Measurements from ENCODE around the gene ARMC9. TPM values are rescaled to one million over a fixed set of nuclear protein-coding genes. Genes with fewer than 3 reads are reported as not detected.

Gene ARMC9
- total and polyA plus RNA-seq, 2 donors (not counting 3 experiments of a cell fraction or from before 2014, with no cell fraction given): 16.4 to 24.2 TPM

DNA sequence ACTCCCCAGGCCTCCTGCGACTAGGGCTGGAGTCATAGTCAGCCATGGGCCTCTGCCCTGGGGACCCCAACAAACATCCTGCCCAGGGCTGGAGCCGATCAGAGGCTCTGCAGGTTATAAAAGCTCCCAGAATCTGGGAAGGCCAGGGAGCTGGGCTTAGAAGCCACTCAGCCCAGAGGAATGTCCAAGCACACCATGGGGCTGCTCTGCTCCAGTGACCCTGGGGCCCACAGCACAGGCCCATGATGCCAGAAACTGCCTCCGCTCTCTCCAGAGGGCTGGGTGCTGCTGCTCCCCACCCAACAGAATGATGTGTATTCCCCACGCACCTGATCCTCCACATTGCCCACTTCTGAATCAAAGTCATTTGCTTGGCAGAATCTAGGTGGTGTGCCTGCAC, 88.5 kb downstream of the ARMC9 start:
- peaks cover 0 to 7% of the 10 kb centered on the region in 2 experiments for H3K36me3 ChIP-seq (ENCODE audit: control insufficient read depth in 2 of 2, extremely low read depth in 1 of 2, insufficient read depth in 2 of 2, low read length in 2 of 2)
- H3K27ac ChIP-seq (ENCODE audit: insufficient read depth, low read depth, low read length): no peak overlapping the region
- H3K4me3 ChIP-seq (replicated peaks in 1 of 3; ENCODE audit: insufficient read depth in 1 of 3, low read depth in 1 of 3, low read length in 3 of 3): no peak overlapping the region
- TF ChIP-seq GATA2 (IDR thresholded peaks at IDR 0.05; ENCODE audit: insufficient read depth, insufficient read length, low read depth, low read length) (no peak), EZH2 (IDR thresholded peaks at IDR 0.05; ENCODE audit: borderline replicate concordance, low read depth, low read length, severe bottlenecking) (no peak), POLR2AphosphoS5 (IDR thresholded peaks at IDR 0.05; ENCODE audit: insufficient read depth, low read depth, low read length) (no peak), POLR2A (IDR thresholded peaks at IDR 0.05; ENCODE audit: low read depth, low read length) (no peak), JUN (IDR thresholded peaks at IDR 0.05; ENCODE audit: borderline replicate concordance, insufficient read depth, insufficient read length, low read depth) (no peak), MYC (IDR thresholded peaks at IDR 0.05; ENCODE audit: low read depth, low read length) (no peak), FOS (IDR thresholded peaks at IDR 0.05; ENCODE audit: borderline replicate concordance, insufficient read depth, low read length) (no peak)
- TF ChIP-seq, protein P1, sequence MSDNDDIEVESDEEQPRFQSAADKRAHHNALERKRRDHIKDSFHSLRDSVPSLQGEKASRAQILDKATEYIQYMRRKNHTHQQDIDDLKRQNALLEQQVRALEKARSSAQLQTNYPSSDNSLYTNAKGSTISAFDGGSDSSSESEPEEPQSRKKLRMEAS (IDR thresholded peaks at IDR 0.05; ENCODE audit: insufficient read depth, insufficient read length): no peak
- TF ChIP-seq, protein P2, sequence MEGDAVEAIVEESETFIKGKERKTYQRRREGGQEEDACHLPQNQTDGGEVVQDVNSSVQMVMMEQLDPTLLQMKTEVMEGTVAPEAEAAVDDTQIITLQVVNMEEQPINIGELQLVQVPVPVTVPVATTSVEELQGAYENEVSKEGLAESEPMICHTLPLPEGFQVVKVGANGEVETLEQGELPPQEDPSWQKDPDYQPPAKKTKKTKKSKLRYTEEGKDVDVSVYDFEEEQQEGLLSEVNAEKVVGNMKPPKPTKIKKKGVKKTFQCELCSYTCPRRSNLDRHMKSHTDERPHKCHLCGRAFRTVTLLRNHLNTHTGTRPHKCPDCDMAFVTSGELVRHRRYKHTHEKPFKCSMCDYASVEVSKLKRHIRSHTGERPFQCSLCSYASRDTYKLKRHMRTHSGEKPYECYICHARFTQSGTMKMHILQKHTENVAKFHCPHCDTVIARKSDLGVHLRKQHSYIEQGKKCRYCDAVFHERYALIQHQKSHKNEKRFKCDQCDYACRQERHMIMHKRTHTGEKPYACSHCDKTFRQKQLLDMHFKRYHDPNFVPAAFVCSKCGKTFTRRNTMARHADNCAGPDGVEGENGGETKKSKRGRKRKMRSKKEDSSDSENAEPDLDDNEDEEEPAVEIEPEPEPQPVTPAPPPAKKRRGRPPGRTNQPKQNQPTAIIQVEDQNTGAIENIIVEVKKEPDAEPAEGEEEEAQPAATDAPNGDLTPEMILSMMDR (IDR thresholded peaks at IDR 0.05; ENCODE audit: extremely low read depth in 1 of 2, insufficient read depth in 1 of 2, low read depth in 1 of 2, low read length in 2 of 2): no peak
- DNase-seq (ENCODE audit: low read depth, low spot score): no peak
- POLR2A ChIA-PET: no interaction called here
- no TSS peak for BruUV-seq (replicated peaks)
- no peak overlapping the region for H2AFZ ChIP-seq (ENCODE audit: low read depth, low read length)
- no peak for FAIRE-seq
- H3K79me2 ChIP-seq (ENCODE audit: control insufficient read depth, insufficient read depth, low read length): no peaks in the 10 kb centered on the region
- H3K9me1 ChIP-seq (replicated peaks; ENCODE audit: control insufficient read depth, extremely low read depth, insufficient read depth, low read length): no peaks in the 10 kb centered on the region
- dilution Hi-C loops (cut with MboI; ENCODE audit: extremely low pct_ligation_motif_present, low sequenced_read_pairs): no loop called here
- CTCF ChIA-PET: no interaction called here
- no peaks in the 10 kb centered on the region for H3K9me3 ChIP-seq (replicated peaks; ENCODE audit: control insufficient read depth, insufficient read depth, low read length)
- H4K20me1 ChIP-seq (replicated peaks; ENCODE audit: control insufficient read depth, extremely low read depth, insufficient read depth, low read length): no peaks in the 10 kb centered on the region
- H3K4me2 ChIP-seq (ENCODE audit: insufficient read depth, low read length): no peak overlapping the region
- no peaks in the 10 kb centered on the region for H3K4me1 ChIP-seq (ENCODE audit: control insufficient read depth, extremely low read depth, insufficient read depth, low read length)
- no peak overlapping the region for H3K9ac ChIP-seq (replicated peaks; ENCODE audit: extremely low read depth, insufficient read depth, low read length)
- intact Hi-C loops (cut with micrococcal nuclease): no loop called here
- no peaks in the 10 kb centered on the region for H3K27me3 ChIP-seq (ENCODE audit: control insufficient read depth in 2 of 2, insufficient read depth in 2 of 2, low read length in 2 of 2)

Data from endothelial cell of umbilical vein (primary cell).